ENCODE measurements around the gene ZNF23. TPM values are rescaled to one million over a fixed set of nuclear protein-coding genes. Genes with fewer than 3 reads are reported as not detected.

Gene ZNF23
- total RNA-seq, 1 experiment from 2014 or later, result 11.1 TPM

GRCh38 chr16:71414038-71414437 is 48.0 kb downstream of the ZNF23 start:
- Histone ChIP-seq H3K4me1 (ENCODE audit: control insufficient read depth in 1 of 2, insufficient read depth in 2 of 2, low read length in 2 of 2) (peaks cover 0 to 10% of the 10 kb centered on the region in 2 experiments; a peak in 3 of 4 replicates), H3K36me3 (ENCODE audit: control insufficient read depth in 1 of 2, insufficient read depth in 2 of 2, low read length in 2 of 2) (no peaks in the 10 kb centered on the region), H2AFZ (ENCODE audit: low read depth, low read length, poor library complexity, severe bottlenecking) (no peak overlapping the region), H3K4me3 (replicated peaks in 1 of 2; ENCODE audit: low read depth in 1 of 2, low read length in 2 of 2) (no peak overlapping the region), H3K9me2 (ENCODE audit: insufficient read depth) (no peaks in the 10 kb centered on the region), H3K9me3 (ENCODE audit: control insufficient read depth in 1 of 2, insufficient read depth in 1 of 2, low read depth in 1 of 2, low read length in 2 of 2) (no peaks in the 10 kb centered on the region), H3K27me3 (ENCODE audit: insufficient read depth, low read length) (peaks cover 11% of the 10 kb centered on the region; the same call in 1 of the 2 replicates), H4K20me1 (ENCODE audit: insufficient read depth) (no peaks in the 10 kb centered on the region), H3K27ac (ENCODE audit: low read depth, low read length) (no peak overlapping the region), H3K4me2 (ENCODE audit: low read length) (no peak overlapping the region), H3K79me2 (ENCODE audit: insufficient read depth, low read length) (no peaks in the 10 kb centered on the region), H3K9ac (ENCODE audit: low read length) (no peak overlapping the region)
- BruUV-seq (replicated peaks), result no TSS peak
- DNase-seq (ENCODE audit: low read depth, low spot score), result no peak
- no peak for ATAC-seq
- ChIA-PET POLR2A (no interaction called here), CTCF (interaction anchor here (3.9 kb wide), 1 partner anchor 85 kb away, joined by 74 read pairs; no protein-coding TSS in a partner anchor), RAD21 (ENCODE audit: low non-redundant PET in 1 of 2, low total read pairs in 2 of 2, uncharacterized antibody in 2 of 2, unreplicated experiment in 2 of 2) (interaction anchor here in 1 of 2 experiments (0.8 kb wide), 1 partner anchor 110 kb away, joined by 3 read pairs; no protein-coding TSS in a partner anchor)
- intact Hi-C loops (cut with micrococcal nuclease), result loop anchor here (5.0 kb wide), 1 partner anchor 123 kb away; no protein-coding TSS in a partner anchor
- no peak for TF ChIP-seq JUND (IDR thresholded peaks at IDR 0.05)

GRCh38 chr16:71413341-71413740 is 48.7 kb downstream of the ZNF23 start:
- no peak overlapping the region for H2AFZ ChIP-seq (ENCODE audit: low read depth, low read length, poor library complexity, severe bottlenecking)
- POLR2A ChIA-PET, result interaction anchor here (1.0 kb wide), 1 partner anchor 151 kb away, joined by 3 read pairs; no protein-coding TSS in a partner anchor
- RAD21 ChIA-PET (ENCODE audit: low non-redundant PET in 1 of 2, low total read pairs in 2 of 2, uncharacterized antibody in 2 of 2, unreplicated experiment in 2 of 2), result interaction anchor here (1.0 to 1.4 kb wide), 5 partner anchors 13 to 86 kb away, joined by 3 to 6 read pairs (median 5); no protein-coding TSS in a partner anchor
- no peak overlapping the region for H3K4me3 ChIP-seq (replicated peaks in 1 of 2; ENCODE audit: low read depth in 1 of 2, low read length in 2 of 2)
- ATAC-seq (no peak), DNase-seq (ENCODE audit: low read depth, low spot score) (no peak)
- no TSS peak for BruUV-seq (replicated peaks)
- no peaks in the 10 kb centered on the region for H3K9me3 ChIP-seq (ENCODE audit: control insufficient read depth in 1 of 2, insufficient read depth in 1 of 2, low read depth in 1 of 2, low read length in 2 of 2)
- H3K9me2 ChIP-seq (ENCODE audit: insufficient read depth), result no peaks in the 10 kb centered on the region
- intact Hi-C loops (cut with micrococcal nuclease), result loop anchor here (2.0 to 5.0 kb wide), 2 partner anchors 124 to 197 kb away; no protein-coding TSS in a partner anchor
- no peak for TF ChIP-seq CTCF (IDR thresholded peaks at IDR 0.05 in 2 of 3, conservative IDR thresholded peaks at IDR 0.05 in 1 of 3; ENCODE audit: borderline replicate concordance in 1 of 3, insufficient read depth in 1 of 3, low read depth in 2 of 3, low read length in 2 of 3)
- TF ChIP-seq ZNF274 (IDR thresholded peaks at IDR 0.05; ENCODE audit: low read depth, low read length), result no peak
- TF ChIP-seq ZFX (IDR thresholded peaks at IDR 0.05), result no peak
- TF ChIP-seq RAD21 (IDR thresholded peaks at IDR 0.05; ENCODE audit: low read depth), result no peak
- TF ChIP-seq ATF3 (IDR thresholded peaks at IDR 0.05), result no peak
- no peak for TF ChIP-seq YY1 (IDR thresholded peaks at IDR 0.05; ENCODE audit: extremely low read depth, insufficient replicate concordance, low read depth, low read length)
- no peaks in the 10 kb centered on the region for H4K20me1 ChIP-seq (ENCODE audit: insufficient read depth)
- no peaks in the 10 kb centered on the region for H3K36me3 ChIP-seq (ENCODE audit: control insufficient read depth in 1 of 2, insufficient read depth in 2 of 2, low read length in 2 of 2)
- no peak overlapping the region for H3K27ac ChIP-seq (ENCODE audit: low read depth, low read length)
- no peak overlapping the region for H3K9ac ChIP-seq (ENCODE audit: low read length)
- H3K4me2 ChIP-seq (ENCODE audit: low read length), result no peak overlapping the region
- peaks cover 0 to 10% of the 10 kb centered on the region in 2 experiments; a peak in 3 of 4 replicates for H3K4me1 ChIP-seq (ENCODE audit: control insufficient read depth in 1 of 2, insufficient read depth in 2 of 2, low read length in 2 of 2)
- peaks cover 14% of the 10 kb centered on the region for H3K27me3 ChIP-seq (ENCODE audit: insufficient read depth, low read length)
- CTCF ChIA-PET, result interaction anchor here (0.6 to 3.9 kb wide), 21 partner anchors 8 to 198 kb away, joined by 3 to 74 read pairs (median 5); no protein-coding TSS in a partner anchor
- no peaks in the 10 kb centered on the region for H3K79me2 ChIP-seq (ENCODE audit: insufficient read depth, low read length)

Measured in HCT116 (cell line).